WTC11 (cell line): Measurements from ENCODE around the gene UGT1A10. TPM values are rescaled to one million over a fixed set of nuclear protein-coding genes. Genes with fewer than 3 reads are reported as not detected.

Source experiments
- ATAC-seq: fragments of 200-7000 bp; cut with Tn5 transposase; 2 replicates; pipeline ENCODE4 v1.10.0; 2021; ENCODE audit warnings: mild to moderate bottlenecking, moderate library complexity
- CTCF ChIA-PET: fragments of 300-600 bp; sonication (Branson Sonifier 250); formaldehyde crosslinking; loops from one replicate; lab custom pipeline; 2021; ENCODE audit warnings: antibody characterized with exemption; lab: Charles Lee
- POLR2A ChIA-PET: fragments of 350-600 bp; sonication (Branson Sonifier 250); formaldehyde crosslinking; loops from one replicate; lab custom pipeline; 2021; ENCODE audit warnings: antibody characterized with exemption; lab: Charles Lee
- DNase-seq: peaks from one replicate; pipeline ENCODE4 v3.0.0; 2021; ENCODE audit warnings: low spot score
- H3K27ac Mint-ChIP-seq: 2 replicates; pipeline ENCODE4 v1.8.0; 2021; ENCODE audit warnings: mixed read lengths
- H3K27me3 Mint-ChIP-seq: 2 replicates; pipeline ENCODE4 v1.8.0; 2021; ENCODE audit warnings: low read depth, mild to moderate bottlenecking, moderate library complexity, mixed read lengths
- H3K36me3 Mint-ChIP-seq: 2 replicates; pipeline ENCODE4 v1.8.0; 2021; ENCODE audit warnings: mixed read lengths
- H3K4me1 Mint-ChIP-seq: 2 replicates; pipeline ENCODE4 v1.8.0; 2022; ENCODE audit warnings: mixed read lengths
- H3K4me3 Mint-ChIP-seq: 2 replicates; pipeline ENCODE4 v1.8.0; 2021; ENCODE audit warnings: mild to moderate bottlenecking, moderate library complexity, mixed read lengths
- H3K9me3 Mint-ChIP-seq: 2 replicates; pipeline ENCODE4 v1.8.0; 2021; ENCODE audit warnings: mixed read lengths
- ATF1 ChIP-seq: sonication (generic); formaldehyde crosslinking; IDR thresholded peaks from 2 replicates; pipeline ENCODE4 v1.8.1; 2023; ENCODE audit warnings: mild to moderate bottlenecking, moderate library complexity, missing genetic modification reagents
- FOXP1 ChIP-seq: sonication (generic); formaldehyde crosslinking; IDR thresholded peaks from 2 replicates; pipeline ENCODE4 v1.8.0; 2022; ENCODE audit warnings: missing genetic modification reagents, mild to moderate bottlenecking, moderate library complexity, borderline replicate concordance
- IRF1 ChIP-seq: sonication (generic); formaldehyde crosslinking; IDR thresholded peaks from 2 replicates; pipeline ENCODE4 v1.8.0; 2023; ENCODE audit warnings: missing genetic modification reagents
- MLX ChIP-seq: sonication (generic); formaldehyde crosslinking; IDR thresholded peaks from 2 replicates; pipeline ENCODE4 v1.8.1; 2023; ENCODE audit warnings: mild to moderate bottlenecking, missing genetic modification reagents, moderate library complexity
- MYBL2 ChIP-seq: sonication (generic); formaldehyde crosslinking; IDR thresholded peaks from 2 replicates; pipeline ENCODE4 v1.8.1; 2023; ENCODE audit warnings: mild to moderate bottlenecking, moderate library complexity, missing genetic modification reagents
- NFYB ChIP-seq: sonication (generic); formaldehyde crosslinking; conservative IDR thresholded peaks from 2 replicates; pipeline ENCODE4 v1.8.0; 2022; ENCODE audit warnings: low read depth, missing genetic modification reagents
- NR1H2 ChIP-seq: sonication (generic); formaldehyde crosslinking; IDR thresholded peaks from 2 replicates; pipeline ENCODE4 v1.9.0; 2021; ENCODE audit warnings: mild to moderate bottlenecking, moderate library complexity, missing genetic modification reagents
- NR3C1 ChIP-seq: sonication (generic); formaldehyde crosslinking; conservative IDR thresholded peaks from 2 replicates; pipeline ENCODE4 v1.8.1; 2023; ENCODE audit warnings: low read depth, mild to moderate bottlenecking, missing genetic modification reagents
- PRDM15 ChIP-seq: sonication (generic); formaldehyde crosslinking; IDR thresholded peaks from 2 replicates; pipeline ENCODE4 v1.8.0; 2022; ENCODE audit warnings: missing genetic modification reagents
- ZBTB21 ChIP-seq: sonication (generic); formaldehyde crosslinking; IDR thresholded peaks from 2 replicates; pipeline ENCODE4 v1.8.1; 2023; ENCODE audit warnings: mild to moderate bottlenecking, missing genetic modification reagents, borderline replicate concordance
- ZNF396 ChIP-seq: fragments of 250-450 bp; sonication (Bioruptor Pico); IDR thresholded peaks from 2 replicates; pipeline ENCODE4 v1.8.0; 2021; ENCODE audit warnings: mild to moderate bottlenecking, moderate library complexity, borderline replicate concordance
- ZNF671 ChIP-seq: fragments of 250-450 bp; sonication (Bioruptor Pico); IDR thresholded peaks from 2 replicates; pipeline ENCODE4 v1.8.0; 2021; ENCODE audit warnings: mild to moderate bottlenecking
- total RNA-seq: library from RNA; stranded (reverse); gene quantifications from 3 replicates; pipeline ENCODE4 v1.2.3, GENCODE V29; 2021
- TF ChIP-seq, protein P1 (sequence below): fragments of 250-450 bp; sonication (Bioruptor Pico); IDR thresholded peaks from 2 replicates; pipeline ENCODE4 v1.9.0; 2021; ENCODE audit warnings: mild to moderate bottlenecking
- TF ChIP-seq, protein P2 (sequence below): fragments of 250-450 bp; sonication (Bioruptor Pico); IDR thresholded peaks from 2 replicates; pipeline ENCODE4 v1.9.0; 2021; ENCODE audit warnings: mild to moderate bottlenecking, borderline replicate concordance
- TF ChIP-seq, protein P3 (sequence below): sonication (generic); formaldehyde crosslinking; IDR thresholded peaks from 2 replicates; pipeline ENCODE4 v1.8.1; 2022; ENCODE audit warnings: missing genetic modification reagents, borderline replicate concordance

The UGT1A10 gene
- total RNA-seq, 1 experiment from 2014 or later, result not detected

DNA sequence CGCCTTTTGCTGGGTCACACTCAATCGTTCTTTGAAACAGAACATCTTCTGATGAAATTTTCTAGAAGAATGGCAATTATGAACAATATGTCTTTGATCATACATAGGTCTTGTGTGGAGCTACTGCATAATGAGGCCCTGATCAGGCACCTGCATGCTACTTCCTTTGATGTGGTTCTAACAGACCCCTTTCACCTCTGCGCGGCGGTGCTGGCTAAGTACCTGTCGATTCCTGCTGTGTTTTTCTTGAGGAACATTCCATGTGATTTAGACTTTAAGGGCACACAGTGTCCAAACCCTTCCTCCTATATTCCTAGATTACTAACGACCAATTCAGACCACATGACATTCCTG, 77.0 kb downstream of the UGT1A10 start:
- H3K4me1 Mint-ChIP-seq, result peaks cover 4% of the 10 kb centered on the region; the same call in 1 of the 2 replicates
- ChIA-PET POLR2A (no interaction called here), CTCF (interaction anchor here (2.7 to 3.2 kb wide), 2 partner anchors 14 to 265 kb away, joined by 7 to 19 read pairs; no protein-coding TSS in a partner anchor)
- ATAC-seq, result no peak
- no peaks in the 10 kb centered on the region for H3K36me3 Mint-ChIP-seq
- H3K27me3 Mint-ChIP-seq, result peaks cover under 1% of the 10 kb centered on the region; the same call in 1 of the 2 replicates
- no peak overlapping the region for H3K27ac Mint-ChIP-seq
- TF ChIP-seq, protein P1, sequence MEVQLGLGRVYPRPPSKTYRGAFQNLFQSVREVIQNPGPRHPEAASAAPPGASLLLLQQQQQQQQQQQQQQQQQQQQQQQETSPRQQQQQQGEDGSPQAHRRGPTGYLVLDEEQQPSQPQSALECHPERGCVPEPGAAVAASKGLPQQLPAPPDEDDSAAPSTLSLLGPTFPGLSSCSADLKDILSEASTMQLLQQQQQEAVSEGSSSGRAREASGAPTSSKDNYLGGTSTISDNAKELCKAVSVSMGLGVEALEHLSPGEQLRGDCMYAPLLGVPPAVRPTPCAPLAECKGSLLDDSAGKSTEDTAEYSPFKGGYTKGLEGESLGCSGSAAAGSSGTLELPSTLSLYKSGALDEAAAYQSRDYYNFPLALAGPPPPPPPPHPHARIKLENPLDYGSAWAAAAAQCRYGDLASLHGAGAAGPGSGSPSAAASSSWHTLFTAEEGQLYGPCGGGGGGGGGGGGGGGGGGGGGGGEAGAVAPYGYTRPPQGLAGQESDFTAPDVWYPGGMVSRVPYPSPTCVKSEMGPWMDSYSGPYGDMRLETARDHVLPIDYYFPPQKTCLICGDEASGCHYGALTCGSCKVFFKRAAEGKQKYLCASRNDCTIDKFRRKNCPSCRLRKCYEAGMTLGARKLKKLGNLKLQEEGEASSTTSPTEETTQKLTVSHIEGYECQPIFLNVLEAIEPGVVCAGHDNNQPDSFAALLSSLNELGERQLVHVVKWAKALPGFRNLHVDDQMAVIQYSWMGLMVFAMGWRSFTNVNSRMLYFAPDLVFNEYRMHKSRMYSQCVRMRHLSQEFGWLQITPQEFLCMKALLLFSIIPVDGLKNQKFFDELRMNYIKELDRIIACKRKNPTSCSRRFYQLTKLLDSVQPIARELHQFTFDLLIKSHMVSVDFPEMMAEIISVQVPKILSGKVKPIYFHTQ (CRISPR knock-in tag), result no peak
- no peak for TF ChIP-seq FOXP1 (CRISPR knock-in tag)
- no peak for TF ChIP-seq ATF1 (CRISPR knock-in tag)
- TF ChIP-seq PRDM15, result no peak
- TF ChIP-seq, protein P2, sequence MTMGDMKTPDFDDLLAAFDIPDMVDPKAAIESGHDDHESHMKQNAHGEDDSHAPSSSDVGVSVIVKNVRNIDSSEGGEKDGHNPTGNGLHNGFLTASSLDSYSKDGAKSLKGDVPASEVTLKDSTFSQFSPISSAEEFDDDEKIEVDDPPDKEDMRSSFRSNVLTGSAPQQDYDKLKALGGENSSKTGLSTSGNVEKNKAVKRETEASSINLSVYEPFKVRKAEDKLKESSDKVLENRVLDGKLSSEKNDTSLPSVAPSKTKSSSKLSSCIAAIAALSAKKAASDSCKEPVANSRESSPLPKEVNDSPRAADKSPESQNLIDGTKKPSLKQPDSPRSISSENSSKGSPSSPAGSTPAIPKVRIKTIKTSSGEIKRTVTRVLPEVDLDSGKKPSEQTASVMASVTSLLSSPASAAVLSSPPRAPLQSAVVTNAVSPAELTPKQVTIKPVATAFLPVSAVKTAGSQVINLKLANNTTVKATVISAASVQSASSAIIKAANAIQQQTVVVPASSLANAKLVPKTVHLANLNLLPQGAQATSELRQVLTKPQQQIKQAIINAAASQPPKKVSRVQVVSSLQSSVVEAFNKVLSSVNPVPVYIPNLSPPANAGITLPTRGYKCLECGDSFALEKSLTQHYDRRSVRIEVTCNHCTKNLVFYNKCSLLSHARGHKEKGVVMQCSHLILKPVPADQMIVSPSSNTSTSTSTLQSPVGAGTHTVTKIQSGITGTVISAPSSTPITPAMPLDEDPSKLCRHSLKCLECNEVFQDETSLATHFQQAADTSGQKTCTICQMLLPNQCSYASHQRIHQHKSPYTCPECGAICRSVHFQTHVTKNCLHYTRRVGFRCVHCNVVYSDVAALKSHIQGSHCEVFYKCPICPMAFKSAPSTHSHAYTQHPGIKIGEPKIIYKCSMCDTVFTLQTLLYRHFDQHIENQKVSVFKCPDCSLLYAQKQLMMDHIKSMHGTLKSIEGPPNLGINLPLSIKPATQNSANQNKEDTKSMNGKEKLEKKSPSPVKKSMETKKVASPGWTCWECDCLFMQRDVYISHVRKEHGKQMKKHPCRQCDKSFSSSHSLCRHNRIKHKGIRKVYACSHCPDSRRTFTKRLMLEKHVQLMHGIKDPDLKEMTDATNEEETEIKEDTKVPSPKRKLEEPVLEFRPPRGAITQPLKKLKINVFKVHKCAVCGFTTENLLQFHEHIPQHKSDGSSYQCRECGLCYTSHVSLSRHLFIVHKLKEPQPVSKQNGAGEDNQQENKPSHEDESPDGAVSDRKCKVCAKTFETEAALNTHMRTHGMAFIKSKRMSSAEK (CRISPR knock-in tag), result no peak
- no peak for TF ChIP-seq MLX (CRISPR knock-in tag)
- TF ChIP-seq, protein P3, sequence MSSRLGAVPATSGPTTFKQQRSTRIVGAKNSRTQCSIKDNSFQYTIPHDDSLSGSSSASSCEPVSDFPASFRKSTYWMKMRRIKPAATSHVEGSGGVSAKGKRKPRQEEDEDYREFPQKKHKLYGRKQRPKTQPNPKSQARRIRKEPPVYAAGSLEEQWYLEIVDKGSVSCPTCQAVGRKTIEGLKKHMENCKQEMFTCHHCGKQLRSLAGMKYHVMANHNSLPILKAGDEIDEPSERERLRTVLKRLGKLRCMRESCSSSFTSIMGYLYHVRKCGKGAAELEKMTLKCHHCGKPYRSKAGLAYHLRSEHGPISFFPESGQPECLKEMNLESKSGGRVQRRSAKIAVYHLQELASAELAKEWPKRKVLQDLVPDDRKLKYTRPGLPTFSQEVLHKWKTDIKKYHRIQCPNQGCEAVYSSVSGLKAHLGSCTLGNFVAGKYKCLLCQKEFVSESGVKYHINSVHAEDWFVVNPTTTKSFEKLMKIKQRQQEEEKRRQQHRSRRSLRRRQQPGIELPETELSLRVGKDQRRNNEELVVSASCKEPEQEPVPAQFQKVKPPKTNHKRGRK (CRISPR knock-in tag), result no peak
- no peak for TF ChIP-seq ZNF396 (CRISPR knock-in tag)
- no peak for DNase-seq
- no peak overlapping the region for H3K4me3 Mint-ChIP-seq
- peaks cover 11% of the 10 kb centered on the region for H3K9me3 Mint-ChIP-seq

- no peaks in the 10 kb centered on the region for H3K36me3 Mint-ChIP-seq
- POLR2A ChIA-PET, result no interaction called here
- peaks cover 15% of the 10 kb centered on the region for H3K9me3 Mint-ChIP-seq
- CTCF ChIA-PET, result no interaction called here
- no peak overlapping the region for H3K4me3 Mint-ChIP-seq
- ATAC-seq, result no peak
- peaks cover 4% of the 10 kb centered on the region; the same call in 1 of the 2 replicates for H3K4me1 Mint-ChIP-seq
- DNase-seq, result no peak
- H3K27me3 Mint-ChIP-seq, result peaks cover 7% of the 10 kb centered on the region; the same call in 1 of the 2 replicates
- H3K27ac Mint-ChIP-seq, result no peak overlapping the region
- TF ChIP-seq IRF1 (CRISPR knock-in tag) (no peak), ZBTB21 (no peak), MYBL2 (no peak), FOXP1 (CRISPR knock-in tag) (no peak), NR3C1 (CRISPR knock-in tag) (no peak), NFYB (CRISPR knock-in tag) (no peak), ZNF671 (no peak), NR1H2 (CRISPR knock-in tag) (no peak)
- TF ChIP-seq, protein P2 (CRISPR knock-in tag), result no peak
Measured at GRCh38 chr2:233714121-233714520, 77.9 kb downstream of the UGT1A10 start.
